Measurements from ENCODE around the gene TBC1D10A.

The TBC1D10A gene

GRCh38 chr22:30284666-30285065, 42.1 kb downstream of the TBC1D10A start:
- TF ChIP-seq ZFX (IDR thresholded peaks at IDR 0.05; ENCODE audit: borderline replicate concordance): no peak
- H3K27ac ChIP-seq: no peak overlapping the region

DNA sequence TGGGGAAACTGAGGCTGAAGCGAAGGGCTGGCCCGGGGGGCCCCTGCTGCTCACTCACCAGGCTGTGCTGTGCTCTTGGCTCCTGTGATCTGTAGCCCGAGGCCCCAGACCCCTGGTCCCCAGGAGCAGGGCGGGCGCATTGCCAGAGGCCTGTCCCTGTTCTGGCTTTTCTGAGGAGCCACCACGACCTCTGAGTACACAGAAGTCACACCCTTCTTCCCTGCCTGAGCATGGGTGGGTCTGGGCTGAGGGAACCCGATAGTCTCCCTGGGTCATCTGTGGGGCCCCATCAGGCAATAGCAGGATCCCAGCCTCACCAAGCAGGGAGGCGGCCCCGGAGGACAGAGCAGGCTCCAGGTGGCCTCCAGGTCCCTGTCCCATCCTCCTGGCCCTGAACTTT, 42.6 kb downstream of the TBC1D10A start:
- TF ChIP-seq ZFX (IDR thresholded peaks at IDR 0.05; ENCODE audit: borderline replicate concordance) (no peak), CTCF (IDR thresholded peaks at IDR 0.05) (no peak)
- no peak overlapping the region for H3K27ac ChIP-seq

DNA sequence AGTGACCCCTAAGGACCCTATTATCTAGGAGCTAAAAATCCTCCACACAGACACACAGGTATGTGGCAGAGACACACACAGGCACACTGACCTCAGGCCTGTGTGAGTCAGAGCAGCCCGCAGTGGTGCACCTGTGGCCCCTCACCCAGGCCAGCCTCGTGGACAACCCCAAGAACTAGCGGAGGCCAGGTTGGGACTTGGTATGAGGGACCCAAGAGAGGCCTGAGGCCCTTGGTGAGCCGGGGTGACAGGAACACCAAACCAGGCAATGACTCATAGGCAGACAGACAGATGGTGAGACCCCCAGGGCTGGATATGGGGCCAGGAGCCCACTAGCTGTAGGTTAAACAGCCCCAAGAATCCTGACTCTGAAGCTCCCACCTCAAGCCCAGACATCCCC, 43.4 kb downstream of the TBC1D10A start:
- H3K27ac ChIP-seq: no peak overlapping the region
- TF ChIP-seq CTCF (IDR thresholded peaks at IDR 0.05) (no peak), ZFX (IDR thresholded peaks at IDR 0.05; ENCODE audit: borderline replicate concordance) (no peak)

GRCh38 chr22:30282616-30283046, 44.1 kb downstream of the TBC1D10A start:
- no peak for TF ChIP-seq ZFX (IDR thresholded peaks at IDR 0.05; ENCODE audit: borderline replicate concordance)
- TF ChIP-seq CTCF (IDR thresholded peaks at IDR 0.05): no peak
- no peak overlapping the region for H3K27ac ChIP-seq

- H3K27ac ChIP-seq: no peak overlapping the region
- no peak for TF ChIP-seq CTCF (IDR thresholded peaks at IDR 0.05)
- TF ChIP-seq ZFX (IDR thresholded peaks at IDR 0.05; ENCODE audit: borderline replicate concordance): no peak
Measured at GRCh38 chr22:30280505-30280904, 46.2 kb downstream of the TBC1D10A start.

GRCh38 chr22:30279932-30280331, 46.8 kb downstream of the TBC1D10A start:
- H3K27ac ChIP-seq: no peak overlapping the region
- TF ChIP-seq ZFX (IDR thresholded peaks at IDR 0.05; ENCODE audit: borderline replicate concordance) (no peak), CTCF (IDR thresholded peaks at IDR 0.05) (no peak)

GRCh38 chr22:30279046-30279788, 47.5 kb downstream of the TBC1D10A start:
- TF ChIP-seq ZFX (IDR thresholded peaks at IDR 0.05; ENCODE audit: borderline replicate concordance) (no peak), CTCF (IDR thresholded peaks at IDR 0.05) (no peak)
- H3K27ac ChIP-seq: no peak overlapping the region

Measured in 22Rv1 (cell line).